ENCODE data around the gene KRTAP5-8. TPM values are rescaled to one million over a fixed set of nuclear protein-coding genes. Genes with fewer than 3 reads are reported as not detected.

KRTAP5-8 gene
- total RNA-seq, 1 experiment from 2014 or later: not detected

GRCh38 chr11:71502871-71503435, 34.9 kb upstream of the KRTAP5-8 start:
- CTCF ChIA-PET: no interaction called here

GRCh38 chr11:71504531-71504930, 33.3 kb upstream of the KRTAP5-8 start:
- ChIA-PET CTCF (no interaction called here), POLR2A (ENCODE audit: low non-redundant PET) (no interaction called here)
- H3K27ac ChIP-seq (ENCODE audit: low read depth, low read length, poor library complexity, severe bottlenecking): no peak overlapping the region
- peak; percentile 55 for DNase-seq (ENCODE audit: low spot score)
- H3K27me3 ChIP-seq (replicated peaks; ENCODE audit: insufficient read depth, low read depth, low read length, poor library complexity): no peaks in the 10 kb centered on the region
- no TSS peak for BruUV-seq (replicated peaks)
- peaks cover 14% of the 10 kb centered on the region for H3K4me1 ChIP-seq (ENCODE audit: insufficient read depth, low read length, poor library complexity, severe bottlenecking)
- peaks cover 2% of the 10 kb centered on the region for H3K36me3 ChIP-seq (ENCODE audit: insufficient read depth, low read length, poor library complexity, severe bottlenecking)
- intact Hi-C loops (cut with micrococcal nuclease; ENCODE audit: unreplicated experiment): no loop called here
- TF ChIP-seq, protein P1, sequence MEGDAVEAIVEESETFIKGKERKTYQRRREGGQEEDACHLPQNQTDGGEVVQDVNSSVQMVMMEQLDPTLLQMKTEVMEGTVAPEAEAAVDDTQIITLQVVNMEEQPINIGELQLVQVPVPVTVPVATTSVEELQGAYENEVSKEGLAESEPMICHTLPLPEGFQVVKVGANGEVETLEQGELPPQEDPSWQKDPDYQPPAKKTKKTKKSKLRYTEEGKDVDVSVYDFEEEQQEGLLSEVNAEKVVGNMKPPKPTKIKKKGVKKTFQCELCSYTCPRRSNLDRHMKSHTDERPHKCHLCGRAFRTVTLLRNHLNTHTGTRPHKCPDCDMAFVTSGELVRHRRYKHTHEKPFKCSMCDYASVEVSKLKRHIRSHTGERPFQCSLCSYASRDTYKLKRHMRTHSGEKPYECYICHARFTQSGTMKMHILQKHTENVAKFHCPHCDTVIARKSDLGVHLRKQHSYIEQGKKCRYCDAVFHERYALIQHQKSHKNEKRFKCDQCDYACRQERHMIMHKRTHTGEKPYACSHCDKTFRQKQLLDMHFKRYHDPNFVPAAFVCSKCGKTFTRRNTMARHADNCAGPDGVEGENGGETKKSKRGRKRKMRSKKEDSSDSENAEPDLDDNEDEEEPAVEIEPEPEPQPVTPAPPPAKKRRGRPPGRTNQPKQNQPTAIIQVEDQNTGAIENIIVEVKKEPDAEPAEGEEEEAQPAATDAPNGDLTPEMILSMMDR (conservative IDR thresholded peaks at IDR 0.05; ENCODE audit: low read depth, low read length): no peak
- no peak for TF ChIP-seq EZH2 (IDR thresholded peaks at IDR 0.05; ENCODE audit: borderline replicate concordance, low read depth, low read length, poor library complexity, severe bottlenecking)
- peaks cover 4% of the 10 kb centered on the region for H3K9me3 ChIP-seq (ENCODE audit: low read depth, low read length, poor library complexity, severe bottlenecking)
- H3K4me3 ChIP-seq (ENCODE audit: low read depth, low read length, poor library complexity, severe bottlenecking): no peak overlapping the region

More at GRCh38 chr11:71502871-71503435, 34.9 kb upstream of the KRTAP5-8 start:
- no peak for DNase-seq (ENCODE audit: low spot score)
- no TSS peak for BruUV-seq (replicated peaks)
- H3K27me3 ChIP-seq (replicated peaks; ENCODE audit: insufficient read depth, low read depth, low read length, poor library complexity): no peaks in the 10 kb centered on the region
- intact Hi-C loops (cut with micrococcal nuclease; ENCODE audit: unreplicated experiment): no loop called here
- H3K4me3 ChIP-seq (ENCODE audit: low read depth, low read length, poor library complexity, severe bottlenecking): no peak overlapping the region
- peaks cover 13% of the 10 kb centered on the region for H3K36me3 ChIP-seq (ENCODE audit: insufficient read depth, low read length, poor library complexity, severe bottlenecking)
- POLR2A ChIA-PET (ENCODE audit: low non-redundant PET): no interaction called here
- H3K9me3 ChIP-seq (ENCODE audit: low read depth, low read length, poor library complexity, severe bottlenecking): no peaks in the 10 kb centered on the region
- H3K27ac ChIP-seq (ENCODE audit: low read depth, low read length, poor library complexity, severe bottlenecking): no peak overlapping the region
- TF ChIP-seq, protein P1 (conservative IDR thresholded peaks at IDR 0.05; ENCODE audit: low read depth, low read length): no peak
- no peak for TF ChIP-seq EZH2 (IDR thresholded peaks at IDR 0.05; ENCODE audit: borderline replicate concordance, low read depth, low read length, poor library complexity, severe bottlenecking)
- peaks cover 17% of the 10 kb centered on the region for H3K4me1 ChIP-seq (ENCODE audit: insufficient read depth, low read length, poor library complexity, severe bottlenecking)

DNA sequence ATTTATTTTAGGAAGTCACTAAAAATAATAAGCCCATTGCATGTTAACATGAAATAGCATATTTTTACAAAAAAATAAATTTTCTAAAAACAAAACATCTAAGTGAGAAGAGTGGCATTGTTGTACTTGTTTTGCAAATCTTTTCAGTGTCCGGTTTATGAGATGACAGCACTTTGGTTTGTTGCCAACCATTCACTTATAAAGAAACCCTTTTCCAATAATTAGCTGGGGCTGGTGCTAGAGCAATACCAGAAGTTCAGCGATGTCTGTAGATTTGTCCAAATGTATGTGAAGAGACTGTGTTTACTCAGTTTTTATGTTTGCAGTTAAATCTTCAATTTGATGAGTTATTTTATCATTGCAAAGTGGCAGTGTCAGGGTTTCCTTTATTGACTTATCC, 32.8 kb upstream of the KRTAP5-8 start:
- TF ChIP-seq, protein P1 (conservative IDR thresholded peaks at IDR 0.05; ENCODE audit: low read depth, low read length): no peak
- TF ChIP-seq EZH2 (IDR thresholded peaks at IDR 0.05; ENCODE audit: borderline replicate concordance, low read depth, low read length, poor library complexity, severe bottlenecking): no peak
- no peaks in the 10 kb centered on the region for H3K27me3 ChIP-seq (replicated peaks; ENCODE audit: insufficient read depth, low read depth, low read length, poor library complexity)
- intact Hi-C loops (cut with micrococcal nuclease; ENCODE audit: unreplicated experiment): no loop called here
- H3K4me1 ChIP-seq (ENCODE audit: insufficient read depth, low read length, poor library complexity, severe bottlenecking): peaks cover 14% of the 10 kb centered on the region
- no peaks in the 10 kb centered on the region for H3K36me3 ChIP-seq (ENCODE audit: insufficient read depth, low read length, poor library complexity, severe bottlenecking)
- POLR2A ChIA-PET (ENCODE audit: low non-redundant PET): no interaction called here
- no TSS peak for BruUV-seq (replicated peaks)
- H3K9me3 ChIP-seq (ENCODE audit: low read depth, low read length, poor library complexity, severe bottlenecking): peaks cover 6% of the 10 kb centered on the region
- H3K27ac ChIP-seq (ENCODE audit: low read depth, low read length, poor library complexity, severe bottlenecking): no peak overlapping the region
- H3K4me3 ChIP-seq (ENCODE audit: low read depth, low read length, poor library complexity, severe bottlenecking): no peak overlapping the region
- no peak for DNase-seq (ENCODE audit: low spot score)
- CTCF ChIA-PET: no interaction called here

All from A673 (cell line).